Sigmoid colon (tissue), 7 donors: ENCODE measurements around the gene ATF7IP. TPM values are rescaled to one million over a fixed set of nuclear protein-coding genes. Genes with fewer than 3 reads are reported as not detected.

Source experiments
- DNase-seq: peaks from one replicate; pipeline ENCODE4 v3.0.0-alpha.2; 2019
- H3K27ac ChIP-seq, 4 donors: fragments of 200-600 bp; sonication (generic); one replicate each; pipeline ENCODE4 v1.5.1; 2016 to 2019; ENCODE audit warnings: mild to moderate bottlenecking in 1 of 4
- H3K27me3 ChIP-seq, 3 donors: fragments of 200-600 bp; sonication (generic); one replicate each; pipeline ENCODE4 v1.5.1; 2019; ENCODE audit warnings: mild to moderate bottlenecking in 1 of 3
- H3K36me3 ChIP-seq, 4 donors: fragments of 200-600 bp; sonication (generic); one replicate each; pipeline ENCODE4 v1.5.1; 2016 to 2019
- H3K4me1 ChIP-seq, 4 donors: fragments of 200-600 bp; sonication (generic); one replicate each; pipeline ENCODE4 v1.5.1; 2017 to 2019
- H3K4me3 ChIP-seq, 4 donors: fragments of 200-600 bp; sonication (generic); one replicate each; pipeline ENCODE4 v1.5.1; 2017 to 2019; ENCODE audit warnings: mild to moderate bottlenecking in 2 of 4, moderate library complexity in 1 of 4
- H3K9me3 ChIP-seq, 4 donors: fragments of 200-600 bp in 3 of 4; sonication (generic) in 3 of 4; one replicate each; pipeline versions ENCODE4 v1.5.1 to v1.6.1; 2013 to 2019
- CTCF ChIP-seq, 4 experiments: fragments of 450-650 bp in 3 of 4; fragments of 200-600 bp in 1 of 4; IDR thresholded peaks; one replicate each; pipeline ENCODE4 v1.5.1; 2016 to 2019; ENCODE audit warnings: antibody characterized with exemption in 4 of 4, mild to moderate bottlenecking in 3 of 4, moderate library complexity in 2 of 4
- EP300 ChIP-seq, 4 donors: sonication (generic); formaldehyde crosslinking; IDR thresholded peaks; one replicate each; pipeline ENCODE4 v1.6.1; 2017; ENCODE audit warnings: antibody characterized with exemption in 4 of 4
- POLR2A ChIP-seq, 2 donors: fragments of 450-650 bp; IDR thresholded peaks; one replicate each; pipeline ENCODE4 v1.6.1; 2016; ENCODE audit warnings: antibody characterized with exemption in 2 of 2, mild to moderate bottlenecking in 2 of 2, moderate library complexity in 2 of 2
- POLR2AphosphoS5 ChIP-seq, 4 donors: sonication (generic); formaldehyde crosslinking; IDR thresholded peaks; one replicate each; pipeline ENCODE4 v1.6.1; 2017; ENCODE audit warnings: antibody characterized with exemption in 4 of 4
- WGBS, 2 donors: extraction: QIAGEN DNeasy Blood & Tissue Kit; methylation state at CpG; one replicate each; pipeline ENCODE4 v1.1.7; 2013; 5-methylcytosine and 5-hydroxymethylcytosine counted together
- intact Hi-C: fragments of 100-400 bp; cut with DNase I; formaldehyde crosslinking; loops from one replicate; pipeline ENCODE4 v1.15.1; 2023
- polyA plus RNA-seq, 3 donors: library from polyadenylated mRNA; stranded (reverse); fragments of 200-250 nt; gene quantifications; one replicate each; pipeline ENCODE4 v1.2.3, GENCODE V29; 2013
- total RNA-seq, 4 donors: library from RNA; depleted of rRNA; stranded (reverse); fragments of >200 nt; gene quantifications; one replicate each; pipeline ENCODE4 v1.1.0, GENCODE V29; 2016
- donor health status: healthy with polysubstance abuse.
- donor health status: Bipolar disorder and iron deficiency.
- donor health status: healthy.

The ATF7IP gene
- total and polyA plus RNA-seq, 7 donors = 3.0 to 58.4 (median 27.7) TPM

- H3K27ac ChIP-seq = no peak overlapping the region
- WGBS, 2 donors = 85 to 90% methylated on average over 4 of the region's 4 CpGs
- peaks cover 0 to 18% (median 7%) of the 10 kb centered on the region in 4 donors for H3K4me1 ChIP-seq
- H3K27me3 ChIP-seq = no peaks in the 10 kb centered on the region
- intact Hi-C loops = no loop called here
- no peak for DNase-seq
- H3K9me3 ChIP-seq = peaks cover 0 to 4% (median 0%) of the 10 kb centered on the region in 4 donors
- H3K36me3 ChIP-seq = peaks cover 0 to 27% (median 10%) of the 10 kb centered on the region in 4 donors
- TF ChIP-seq CTCF (IDR thresholded peaks at IDR 0.05) = no peak
- no peak for TF ChIP-seq EP300 (IDR thresholded peaks at IDR 0.05)
- TF ChIP-seq POLR2A (IDR thresholded peaks at IDR 0.05) = no peak
- TF ChIP-seq POLR2AphosphoS5 (IDR thresholded peaks at IDR 0.05) = no peak
- H3K4me3 ChIP-seq = no peak overlapping the region
Observed at GRCh38 chr12:14422516-14423230, 57.2 kb downstream of the ATF7IP start.

- Histone ChIP-seq H3K9me3 (peaks cover 0 to 4% (median 0%) of the 10 kb centered on the region in 4 donors), H3K4me3 (no peak overlapping the region), H3K4me1 (peaks cover 0 to 23% (median 8%) of the 10 kb centered on the region in 4 donors), H3K27me3 (no peaks in the 10 kb centered on the region), H3K27ac (no peak overlapping the region), H3K36me3 (peaks cover 0 to 27% (median 10%) of the 10 kb centered on the region in 4 donors)
- intact Hi-C loops = no loop called here
- WGBS, 2 donors = 95 to 99% methylated on average over 3 of the region's 3 CpGs
- TF ChIP-seq CTCF (IDR thresholded peaks at IDR 0.05) (no peak), POLR2A (IDR thresholded peaks at IDR 0.05) (no peak), EP300 (IDR thresholded peaks at IDR 0.05) (no peak), POLR2AphosphoS5 (IDR thresholded peaks at IDR 0.05) (no peak)
- no peak for DNase-seq
Observed at GRCh38 chr12:14424545-14424944, 59.1 kb downstream of the ATF7IP start.

GRCh38 chr12:14426792-14427191, 61.3 kb downstream of the ATF7IP start:
- no peak for DNase-seq
- intact Hi-C loops = no loop called here
- Histone ChIP-seq H3K36me3 (peaks cover 0 to 23% (median 10%) of the 10 kb centered on the region in 4 donors), H3K27ac (no peak overlapping the region), H3K27me3 (no peaks in the 10 kb centered on the region), H3K4me1 (peaks cover 0 to 25% (median 9%) of the 10 kb centered on the region in 4 donors), H3K9me3 (no peaks in the 10 kb centered on the region), H3K4me3 (no peak overlapping the region)
- TF ChIP-seq POLR2A (IDR thresholded peaks at IDR 0.05) (no peak), EP300 (IDR thresholded peaks at IDR 0.05) (no peak), CTCF (IDR thresholded peaks at IDR 0.05) (no peak), POLR2AphosphoS5 (IDR thresholded peaks at IDR 0.05) (no peak)

GRCh38 chr12:14427929-14428328, 62.4 kb downstream of the ATF7IP start:
- Histone ChIP-seq H3K27ac (no peak overlapping the region), H3K4me1 (peaks cover 0 to 36% (median 15%) of the 10 kb centered on the region in 4 donors), H3K4me3 (no peak overlapping the region), H3K9me3 (no peaks in the 10 kb centered on the region), H3K27me3 (no peaks in the 10 kb centered on the region), H3K36me3 (peaks cover 0 to 23% (median 10%) of the 10 kb centered on the region in 4 donors)
- intact Hi-C loops = no loop called here
- DNase-seq = no peak
- WGBS, 2 donors = 81 to 97% methylated on average over 1 of the region's 1 CpG
- no peak for TF ChIP-seq CTCF (IDR thresholded peaks at IDR 0.05)
- no peak for TF ChIP-seq POLR2AphosphoS5 (IDR thresholded peaks at IDR 0.05)
